HepG2 (cell line): ENCODE results near the gene CDC42BPG. TPM values are rescaled to one million over a fixed set of nuclear protein-coding genes. Genes with fewer than 3 reads are reported as not detected.
A peak's percentile ranks its signal among the peaks of the same experiment; 100 is the strongest.

ENCODE experiments used
- ATF7 ChIP-seq, 2 experiments: fragments of 450-650 bp in 1 of 2; sonication (generic) in 1 of 2; formaldehyde crosslinking in 1 of 2; IDR thresholded peaks; 2 replicates each; pipeline versions ENCODE4 v1.4.0 to v1.6.1; 2016 to 2020; ENCODE audit warnings: antibody characterized with exemption in 1 of 2, mild to moderate bottlenecking in 1 of 2, missing genetic modification reagents in 1 of 2
- ATM ChIP-seq: fragments of 450-650 bp; IDR thresholded peaks from 2 replicates; pipeline ENCODE4 v1.7.1; 2017; ENCODE audit warnings: mild to moderate bottlenecking, borderline replicate concordance
- EED ChIP-seq: sonication (generic); formaldehyde crosslinking; IDR thresholded peaks from 2 replicates; pipeline ENCODE4 v1.5.0; 2020; ENCODE audit warnings: mild to moderate bottlenecking, missing genetic modification reagents
- EP300 ChIP-seq, 3 experiments: sonication (generic) in 1 of 3; formaldehyde crosslinking in 1 of 3; IDR thresholded peaks; 2 replicates each; pipeline versions ENCODE4 v1.5.1 to v1.6.1; 2011 to 2020; ENCODE audit warnings: low read depth in 2 of 3, low read length in 2 of 3, borderline replicate concordance in 1 of 3, improper control_type of control experiment in 1 of 3, mild to moderate bottlenecking in 1 of 3, missing genetic modification reagents in 1 of 3, moderate library complexity in 1 of 3
- ETV5 ChIP-seq: IDR thresholded peaks from 2 replicates; pipeline ENCODE4 v1.6.1; 2018; ENCODE audit warnings: missing biosample characterization, missing genetic modification reagents, inconsistent platforms, borderline replicate concordance
- FOXJ3 ChIP-seq: sonication (generic); formaldehyde crosslinking; IDR thresholded peaks from 2 replicates; pipeline ENCODE4 v1.4.0; 2020; ENCODE audit warnings: missing genetic modification reagents, mild to moderate bottlenecking, borderline replicate concordance
- GLI4 ChIP-seq: sonication (generic); formaldehyde crosslinking; IDR thresholded peaks from 2 replicates; pipeline ENCODE4 v1.5.1; 2020; ENCODE audit warnings: missing genetic modification reagents, mild to moderate bottlenecking, moderate library complexity, borderline replicate concordance
- NCOR1 ChIP-seq: fragments of 200-600 bp; sonication (generic); IDR thresholded peaks from 2 replicates; pipeline ENCODE4 v1.7.0; 2017; ENCODE audit warnings: antibody characterized with exemption, low read length, borderline replicate concordance
- RBFOX2 ChIP-seq: fragments of 200-400 bp; formaldehyde crosslinking; IDR thresholded peaks from 2 replicates; pipeline ENCODE4 v1.6.1; 2017; ENCODE audit warnings: low read depth, mild to moderate bottlenecking, low read length
- SRY ChIP-seq: sonication (generic); formaldehyde crosslinking; IDR thresholded peaks from 2 replicates; pipeline ENCODE4 v1.8.0; 2022; ENCODE audit warnings: mild to moderate bottlenecking, missing genetic modification reagents
- XRCC5 ChIP-seq: fragments of 200-400 bp; formaldehyde crosslinking; optimal IDR thresholded peaks from 2 replicates; pipeline ENCODE3; 2017; ENCODE audit warnings: mild to moderate bottlenecking, low read length
- YY1 ChIP-seq: IDR thresholded peaks from 2 replicates; pipeline ENCODE4 v1.6.1; 2011; ENCODE audit warnings: low read length, low read depth, moderate library complexity, mild to moderate bottlenecking; ENCODE audit not compliant: insufficient read depth, insufficient replicate concordance
- ZBTB37 ChIP-seq: sonication (generic); formaldehyde crosslinking; IDR thresholded peaks from 2 replicates; pipeline ENCODE4 v1.4.0; 2020; ENCODE audit warnings: mild to moderate bottlenecking, missing genetic modification reagents
- ZBTB7B ChIP-seq: sonication (generic); formaldehyde crosslinking; IDR thresholded peaks from 2 replicates; pipeline ENCODE4 v1.4.0; 2020; ENCODE audit warnings: missing genetic modification reagents
- ZFP36 ChIP-seq: fragments of 150-350 bp; IDR thresholded peaks from 2 replicates; pipeline ENCODE4 v1.6.1; 2018; ENCODE audit warnings: borderline replicate concordance, low read length, low read depth; ENCODE audit not compliant: partially characterized antibody
- ZFP36L1 ChIP-seq: sonication (generic); formaldehyde crosslinking; IDR thresholded peaks from 2 replicates; pipeline ENCODE4 v1.8.0; 2022; ENCODE audit warnings: mild to moderate bottlenecking, missing genetic modification reagents, moderate library complexity
- ZNF788 ChIP-seq: sonication (generic); formaldehyde crosslinking; IDR thresholded peaks from 2 replicates; pipeline ENCODE4 v1.5.0; 2020; ENCODE audit warnings: mild to moderate bottlenecking, missing genetic modification reagents, borderline replicate concordance
- ZUFSP ChIP-seq: sonication (generic); formaldehyde crosslinking; IDR thresholded peaks from 2 replicates; pipeline ENCODE4 v1.9.0; 2021; ENCODE audit warnings: missing genetic modification reagents, mild to moderate bottlenecking, borderline replicate concordance
- polyA plus RNA-seq, 8 experiments: library from polyadenylated mRNA; depleted of rRNA in 3 of 8; stranded (reverse) in 7 of 8; unstranded in 1 of 8; fragments of >200 nt; fragmentation: Illumina TruSeq in 4 of 8; extraction: Trizol in 4 of 8; gene quantifications; 2 replicates each; pipeline versions ENCODE4 v1.2.1 to v1.2.3, GENCODE V29; 2011 to 2016; ENCODE audit warnings: low read depth in 4 of 8, missing spikeins in 1 of 8, mixed read lengths in 1 of 8; ENCODE audit not compliant: insufficient read depth in 1 of 8
- total RNA-seq, 5 experiments: library from RNA; depleted of rRNA; stranded (reverse); fragments of >200 nt; fragmentation: Illumina TruSeq; extraction: Trizol; gene quantifications; 2 replicates each; pipeline ENCODE4 v1.2.3, GENCODE V29; 2016; ENCODE audit warnings: low read depth in 1 of 5
- TF ChIP-seq, protein P1 (sequence below): sonication (generic); formaldehyde crosslinking; IDR thresholded peaks from 2 replicates; pipeline ENCODE4 v1.5.0; 2020; ENCODE audit warnings: missing genetic modification reagents
- TF ChIP-seq, protein P2 (sequence below): sonication (generic); formaldehyde crosslinking; IDR thresholded peaks from 2 replicates; pipeline ENCODE4 v1.4.0; 2020; ENCODE audit warnings: missing genetic modification reagents, mild to moderate bottlenecking, borderline replicate concordance

Gene CDC42BPG
- total and polyA plus RNA-seq, 2 of the 13 experiments (the other 11 are each of a cell fraction or from before 2014, with no cell fraction given), result 0.55 to 1.4 TPM

GRCh38 chr11:64870176-64870892, 25.9 kb upstream of the CDC42BPG start (continued):
- TF ChIP-seq YY1 (no peak), FOXJ3 (CRISPR knock-in tag) (no peak), EED (CRISPR knock-in tag) (no peak), ETV5 (CRISPR knock-in tag) (no peak), XRCC5 (peak; percentile 69), ZBTB7B (CRISPR knock-in tag) (peak; percentile 97), ZBTB37 (no peak), GLI4 (peak; percentile 51; the same call in 1 of the 2 replicates), ZNF788 (no peak), NCOR1 (no peak), ATM (no peak), ATF7 (IDR thresholded peaks at IDR 0.05) (no peak), ATF7 (CRISPR knock-in tag; IDR thresholded peaks at IDR 0.05) (no peak), ZFP36 (no peak), EP300 (IDR thresholded peaks at IDR 0.05; ENCODE audit: low read depth in 2 of 2, low read length in 2 of 2) (peak in 1 of 2 experiments; percentile 62; a peak in 1 of 4 replicates), EP300 (CRISPR knock-in tag; IDR thresholded peaks at IDR 0.05; ENCODE audit: borderline replicate concordance) (no peak), ZUFSP (CRISPR knock-in tag) (no peak), RBFOX2 (peak; percentile 41; the same call in 1 of the 2 replicates), ZFP36L1 (no peak), SRY (no peak)
- TF ChIP-seq, protein P1, sequence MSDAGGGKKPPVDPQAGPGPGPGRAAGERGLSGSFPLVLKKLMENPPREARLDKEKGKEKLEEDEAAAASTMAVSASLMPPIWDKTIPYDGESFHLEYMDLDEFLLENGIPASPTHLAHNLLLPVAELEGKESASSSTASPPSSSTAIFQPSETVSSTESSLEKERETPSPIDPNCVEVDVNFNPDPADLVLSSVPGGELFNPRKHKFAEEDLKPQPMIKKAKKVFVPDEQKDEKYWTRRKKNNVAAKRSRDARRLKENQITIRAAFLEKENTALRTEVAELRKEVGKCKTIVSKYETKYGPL (CRISPR knock-in tag), result no peak
- TF ChIP-seq, protein P2, sequence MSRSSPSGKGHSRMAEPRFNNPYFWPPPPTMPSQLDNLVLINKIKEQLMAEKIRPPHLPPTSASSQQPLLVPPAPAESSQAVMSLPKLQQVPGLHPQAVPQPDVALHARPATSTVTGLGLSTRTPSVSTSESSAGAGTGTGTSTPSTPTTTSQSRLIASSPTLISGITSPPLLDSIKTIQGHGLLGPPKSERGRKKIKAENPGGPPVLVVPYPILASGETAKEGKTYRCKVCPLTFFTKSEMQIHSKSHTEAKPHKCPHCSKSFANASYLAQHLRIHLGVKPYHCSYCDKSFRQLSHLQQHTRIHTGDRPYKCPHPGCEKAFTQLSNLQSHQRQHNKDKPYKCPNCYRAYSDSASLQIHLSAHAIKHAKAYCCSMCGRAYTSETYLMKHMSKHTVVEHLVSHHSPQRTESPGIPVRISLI (CRISPR knock-in tag), result no peak
